ENCODE results near the gene CBFA2T2. TPM values are rescaled to one million over a fixed set of nuclear protein-coding genes. Genes with fewer than 3 reads are reported as not detected.
A peak's percentile ranks its signal among the peaks of the same experiment; 100 is the strongest.
"Not testable (repeated sequence)": the region's sequence is repeated elsewhere in the genome, so short reads cannot be mapped to it uniquely, and the experiment has no call there.

CBFA2T2 gene
- total RNA-seq, 2 donors from 2014 or later: 20.9 to 23.8 TPM

DNA sequence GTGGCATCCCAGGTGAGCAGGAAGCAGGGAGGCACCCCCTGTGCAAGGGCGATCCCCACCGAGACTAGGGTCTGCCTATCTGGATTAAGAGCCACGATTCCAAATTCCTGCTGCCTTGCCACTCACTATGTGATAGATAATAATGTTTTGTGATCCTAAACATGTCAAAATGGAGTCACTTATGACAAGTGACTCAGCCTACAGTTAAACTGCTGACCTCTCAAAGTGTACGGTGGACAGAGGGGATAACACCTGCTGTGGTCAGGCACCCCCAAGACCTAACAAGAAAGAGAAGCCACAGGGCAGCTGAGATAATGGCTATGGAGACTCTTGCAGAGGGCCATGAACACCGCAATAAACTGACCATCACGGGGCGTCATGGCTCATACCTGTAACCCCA is 30.3 kb upstream of the CBFA2T2 start:
- intact Hi-C loops (cut with DNase I): loop anchor here (5.0 kb wide), 1 partner anchor 193 kb away; no protein-coding TSS in a partner anchor
- Histone ChIP-seq H3K27ac (no peak overlapping the region), H3K27me3 (no peaks in the 10 kb centered on the region), H3K4me1 (no peaks in the 10 kb centered on the region), H3K9me3 (no peaks in the 10 kb centered on the region), H3K9ac (ENCODE audit: low read depth in 2 of 2, low read length in 2 of 2) (no peak overlapping the region), H3K36me3 (no peaks in the 10 kb centered on the region), H3K4me3 (no peak overlapping the region)
- no peak for DNase-seq
- TF ChIP-seq CTCF (IDR thresholded peaks at IDR 0.05): no peak

DNA sequence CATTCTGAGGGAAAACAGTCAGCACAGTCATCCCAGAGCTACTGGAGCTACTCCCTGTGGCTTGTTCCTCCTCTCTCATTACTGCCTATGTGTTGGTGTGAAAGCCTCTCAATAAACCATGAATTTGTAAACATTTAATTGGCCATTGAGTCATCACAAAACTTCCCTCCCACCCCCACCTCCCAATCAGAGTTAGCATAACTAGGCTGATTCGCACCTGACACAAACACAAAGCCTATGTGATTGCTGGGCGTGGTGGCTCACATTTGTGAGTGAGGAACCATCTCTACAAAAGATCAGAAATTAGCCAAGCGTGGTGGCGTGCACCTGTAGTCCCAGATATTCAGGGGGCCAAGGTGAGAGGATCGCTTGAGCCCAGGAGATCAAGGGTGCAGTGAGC is 29.2 kb upstream of the CBFA2T2 start:
- Histone ChIP-seq H3K27me3 (no peaks in the 10 kb centered on the region), H3K9ac (ENCODE audit: low read depth in 2 of 2, low read length in 2 of 2) (peak overlapping the region in 1 of 2 donors; percentile 34), H3K36me3 (no peaks in the 10 kb centered on the region), H3K9me3 (no peaks in the 10 kb centered on the region), H3K27ac (no peak overlapping the region), H3K4me1 (no peaks in the 10 kb centered on the region), H3K4me3 (no peak overlapping the region)
- no peak for TF ChIP-seq CTCF (IDR thresholded peaks at IDR 0.05)
- DNase-seq: peak; percentile 60
- intact Hi-C loops (cut with DNase I): no loop called here

DNA sequence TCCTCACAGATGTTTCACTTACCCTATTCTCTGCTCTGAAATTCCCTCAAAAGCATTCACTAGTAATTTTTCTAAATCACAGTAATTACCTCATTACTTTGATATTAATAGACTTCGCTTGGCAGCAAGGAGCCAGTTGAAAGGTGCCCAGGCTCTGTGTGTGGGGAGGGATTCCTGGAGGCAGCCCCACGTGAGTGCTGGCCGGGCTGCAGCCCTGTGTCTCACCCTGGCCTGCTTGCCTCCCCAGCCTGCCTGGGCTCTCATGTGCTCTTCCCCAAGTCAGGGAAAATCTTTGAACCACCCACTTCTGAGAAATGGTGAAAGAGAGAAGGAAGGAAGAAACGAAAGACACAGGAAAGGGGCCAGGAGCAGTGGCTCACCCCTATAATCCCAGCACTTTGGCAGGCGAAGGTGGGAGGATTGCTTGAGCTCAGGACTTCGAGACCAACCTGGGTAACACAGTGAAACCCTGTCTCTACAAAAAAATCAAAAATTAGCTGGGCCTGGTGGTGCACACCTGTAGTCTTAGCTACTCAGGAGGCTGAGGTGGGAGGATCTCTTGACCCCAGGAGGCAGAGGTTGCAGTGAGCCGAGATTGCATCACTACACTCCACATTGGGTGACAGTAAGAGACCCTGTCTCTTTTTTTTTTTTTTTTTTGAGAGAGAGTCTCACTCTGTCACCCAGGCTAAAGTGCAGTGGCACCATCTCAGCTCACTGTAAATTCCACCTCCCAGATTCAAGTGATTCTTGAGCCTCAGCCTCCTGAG is 26.4 kb upstream of the CBFA2T2 start:
- no peak overlapping the region for H3K4me3 ChIP-seq
- intact Hi-C loops (cut with DNase I): no loop called here
- H3K36me3 ChIP-seq: no peaks in the 10 kb centered on the region
- H3K27me3 ChIP-seq: no peaks in the 10 kb centered on the region
- no peaks in the 10 kb centered on the region for H3K4me1 ChIP-seq
- no peaks in the 10 kb centered on the region for H3K9me3 ChIP-seq
- H3K27ac ChIP-seq: no peak overlapping the region
- DNase-seq: no peak
- TF ChIP-seq CTCF (IDR thresholded peaks at IDR 0.05): no peak
- no peak overlapping the region for H3K9ac ChIP-seq (ENCODE audit: low read depth in 2 of 2, low read length in 2 of 2)

DNA sequence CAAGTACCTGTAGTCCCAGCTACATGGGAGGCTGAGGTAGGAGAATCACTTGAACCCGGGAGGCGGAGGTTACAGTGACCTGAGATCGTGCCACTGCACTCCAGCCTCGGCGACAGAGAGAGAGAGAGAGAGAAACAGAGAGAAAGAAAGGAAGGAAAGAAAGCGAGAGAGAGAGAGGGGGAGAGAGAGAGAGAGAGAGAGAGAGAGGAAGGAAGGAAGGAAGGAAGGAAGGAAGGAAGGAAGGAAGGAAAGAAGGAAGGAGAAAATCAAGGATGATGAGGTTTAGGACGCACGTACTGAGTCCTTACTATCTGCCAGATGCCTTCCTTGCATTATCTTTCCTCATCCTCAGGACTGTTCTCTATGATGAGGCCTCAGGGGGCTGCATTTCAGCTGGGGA is 25.1 kb upstream of the CBFA2T2 start:
- intact Hi-C loops (cut with DNase I); H3K9ac ChIP-seq (ENCODE audit: low read depth in 2 of 2, low read length in 2 of 2); H3K4me1 ChIP-seq: not testable (repeated sequence)

DNA sequence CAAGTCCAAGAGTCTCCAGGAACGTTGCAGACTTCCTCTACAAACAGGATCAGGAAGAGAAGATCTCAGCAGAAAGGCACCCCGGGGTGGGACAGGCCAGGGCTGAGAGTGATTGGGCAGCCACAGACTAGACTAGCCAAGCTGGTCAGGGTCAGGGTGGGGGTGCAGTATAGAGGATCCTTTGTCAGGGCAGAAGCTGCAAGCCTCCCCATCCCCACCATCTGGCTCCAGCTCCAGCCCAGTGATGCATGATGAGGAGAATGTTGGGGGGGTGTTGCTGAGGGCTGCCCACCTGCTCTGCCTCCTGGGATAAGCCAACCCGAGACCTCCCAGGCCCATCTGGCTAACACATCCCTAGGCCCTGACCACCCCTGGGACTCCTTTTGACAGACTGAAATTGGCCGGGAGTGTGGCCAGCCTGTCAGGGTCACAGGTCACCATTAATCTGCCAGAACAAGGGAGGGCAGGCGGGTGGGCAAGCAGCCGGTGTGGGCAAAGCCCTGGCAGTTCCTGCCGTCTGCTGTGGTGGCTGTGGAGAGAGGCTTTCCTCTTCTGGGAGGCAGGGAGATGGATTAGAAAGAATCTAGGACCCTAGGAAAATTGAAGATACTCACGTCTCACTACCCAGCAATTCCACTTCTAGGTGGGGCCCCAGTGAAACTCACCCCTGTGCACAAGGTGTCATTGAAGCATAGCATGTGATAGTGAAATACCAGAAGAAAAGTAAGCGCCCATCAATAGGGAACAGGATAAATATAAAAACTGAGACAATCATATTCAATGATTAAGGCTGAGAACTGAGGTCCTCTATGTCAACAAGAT is 24.2 kb upstream of the CBFA2T2 start:
- H3K9ac ChIP-seq (ENCODE audit: low read depth in 2 of 2, low read length in 2 of 2): no peak overlapping the region
- no peak for TF ChIP-seq CTCF (IDR thresholded peaks at IDR 0.05)
- no peaks in the 10 kb centered on the region for H3K9me3 ChIP-seq
- H3K4me3 ChIP-seq: no peak overlapping the region
- no peaks in the 10 kb centered on the region for H3K4me1 ChIP-seq
- intact Hi-C loops (cut with DNase I): no loop called here
- no peaks in the 10 kb centered on the region for H3K36me3 ChIP-seq
- no peak overlapping the region for H3K27ac ChIP-seq
- DNase-seq: no peak
- H3K27me3 ChIP-seq: no peaks in the 10 kb centered on the region

More for the DNA sequence above, 25.1 kb upstream of the CBFA2T2 start:
- H3K27me3 ChIP-seq, H3K36me3 ChIP-seq, H3K4me3 ChIP-seq, H3K27ac ChIP-seq, H3K9me3 ChIP-seq, DNase-seq: not testable (repeated sequence)

- no peak overlapping the region for H3K27ac ChIP-seq
- TF ChIP-seq CTCF (IDR thresholded peaks at IDR 0.05): no peak
- H3K4me1 ChIP-seq: no peaks in the 10 kb centered on the region
- no peak for DNase-seq
- no peaks in the 10 kb centered on the region for H3K9me3 ChIP-seq
- no peaks in the 10 kb centered on the region for H3K27me3 ChIP-seq
- intact Hi-C loops (cut with DNase I): no loop called here
- H3K36me3 ChIP-seq: no peaks in the 10 kb centered on the region
- H3K9ac ChIP-seq (ENCODE audit: low read depth in 2 of 2, low read length in 2 of 2): no peak overlapping the region
- H3K4me3 ChIP-seq: no peak overlapping the region
Observed at GRCh38 chr20:33466303-33466646, 23.6 kb upstream of the CBFA2T2 start.

Measured in colonic mucosa (tissue), 4 donors.